Measurements from ENCODE around the gene CILP2. TPM values are rescaled to one million over a fixed set of nuclear protein-coding genes. Genes with fewer than 3 reads are reported as not detected.

CILP2 gene
- total and polyA plus RNA-seq, 2 experiments from 2014 or later, result 4.0 to 21.6 TPM

DNA sequence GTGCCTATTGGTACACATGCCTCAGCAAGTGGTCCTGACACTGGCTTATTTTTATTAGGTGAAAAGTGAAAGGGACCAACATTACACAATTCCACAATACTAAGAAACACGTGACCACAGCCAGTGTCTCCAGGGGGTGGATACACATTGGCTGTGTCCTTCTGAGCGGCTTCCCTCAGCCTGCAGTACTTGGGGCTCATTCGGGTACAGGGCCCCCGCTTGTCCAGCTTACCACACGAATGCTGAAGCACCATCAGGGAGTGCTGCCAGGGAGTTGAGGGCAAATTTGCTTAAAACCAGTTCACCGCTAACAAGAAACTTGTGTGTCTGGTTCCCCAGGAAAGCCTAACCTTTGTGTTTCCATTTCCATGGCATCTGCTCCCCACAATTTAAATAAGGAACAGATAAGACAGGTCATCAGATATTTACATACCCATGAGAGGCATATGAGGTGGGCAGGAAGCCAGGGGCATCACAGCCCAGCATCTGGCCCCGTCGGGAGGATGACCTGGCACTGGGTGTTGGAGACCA lies 57.2 kb downstream of the CILP2 start (continued):
- TF ChIP-seq, protein P1, sequence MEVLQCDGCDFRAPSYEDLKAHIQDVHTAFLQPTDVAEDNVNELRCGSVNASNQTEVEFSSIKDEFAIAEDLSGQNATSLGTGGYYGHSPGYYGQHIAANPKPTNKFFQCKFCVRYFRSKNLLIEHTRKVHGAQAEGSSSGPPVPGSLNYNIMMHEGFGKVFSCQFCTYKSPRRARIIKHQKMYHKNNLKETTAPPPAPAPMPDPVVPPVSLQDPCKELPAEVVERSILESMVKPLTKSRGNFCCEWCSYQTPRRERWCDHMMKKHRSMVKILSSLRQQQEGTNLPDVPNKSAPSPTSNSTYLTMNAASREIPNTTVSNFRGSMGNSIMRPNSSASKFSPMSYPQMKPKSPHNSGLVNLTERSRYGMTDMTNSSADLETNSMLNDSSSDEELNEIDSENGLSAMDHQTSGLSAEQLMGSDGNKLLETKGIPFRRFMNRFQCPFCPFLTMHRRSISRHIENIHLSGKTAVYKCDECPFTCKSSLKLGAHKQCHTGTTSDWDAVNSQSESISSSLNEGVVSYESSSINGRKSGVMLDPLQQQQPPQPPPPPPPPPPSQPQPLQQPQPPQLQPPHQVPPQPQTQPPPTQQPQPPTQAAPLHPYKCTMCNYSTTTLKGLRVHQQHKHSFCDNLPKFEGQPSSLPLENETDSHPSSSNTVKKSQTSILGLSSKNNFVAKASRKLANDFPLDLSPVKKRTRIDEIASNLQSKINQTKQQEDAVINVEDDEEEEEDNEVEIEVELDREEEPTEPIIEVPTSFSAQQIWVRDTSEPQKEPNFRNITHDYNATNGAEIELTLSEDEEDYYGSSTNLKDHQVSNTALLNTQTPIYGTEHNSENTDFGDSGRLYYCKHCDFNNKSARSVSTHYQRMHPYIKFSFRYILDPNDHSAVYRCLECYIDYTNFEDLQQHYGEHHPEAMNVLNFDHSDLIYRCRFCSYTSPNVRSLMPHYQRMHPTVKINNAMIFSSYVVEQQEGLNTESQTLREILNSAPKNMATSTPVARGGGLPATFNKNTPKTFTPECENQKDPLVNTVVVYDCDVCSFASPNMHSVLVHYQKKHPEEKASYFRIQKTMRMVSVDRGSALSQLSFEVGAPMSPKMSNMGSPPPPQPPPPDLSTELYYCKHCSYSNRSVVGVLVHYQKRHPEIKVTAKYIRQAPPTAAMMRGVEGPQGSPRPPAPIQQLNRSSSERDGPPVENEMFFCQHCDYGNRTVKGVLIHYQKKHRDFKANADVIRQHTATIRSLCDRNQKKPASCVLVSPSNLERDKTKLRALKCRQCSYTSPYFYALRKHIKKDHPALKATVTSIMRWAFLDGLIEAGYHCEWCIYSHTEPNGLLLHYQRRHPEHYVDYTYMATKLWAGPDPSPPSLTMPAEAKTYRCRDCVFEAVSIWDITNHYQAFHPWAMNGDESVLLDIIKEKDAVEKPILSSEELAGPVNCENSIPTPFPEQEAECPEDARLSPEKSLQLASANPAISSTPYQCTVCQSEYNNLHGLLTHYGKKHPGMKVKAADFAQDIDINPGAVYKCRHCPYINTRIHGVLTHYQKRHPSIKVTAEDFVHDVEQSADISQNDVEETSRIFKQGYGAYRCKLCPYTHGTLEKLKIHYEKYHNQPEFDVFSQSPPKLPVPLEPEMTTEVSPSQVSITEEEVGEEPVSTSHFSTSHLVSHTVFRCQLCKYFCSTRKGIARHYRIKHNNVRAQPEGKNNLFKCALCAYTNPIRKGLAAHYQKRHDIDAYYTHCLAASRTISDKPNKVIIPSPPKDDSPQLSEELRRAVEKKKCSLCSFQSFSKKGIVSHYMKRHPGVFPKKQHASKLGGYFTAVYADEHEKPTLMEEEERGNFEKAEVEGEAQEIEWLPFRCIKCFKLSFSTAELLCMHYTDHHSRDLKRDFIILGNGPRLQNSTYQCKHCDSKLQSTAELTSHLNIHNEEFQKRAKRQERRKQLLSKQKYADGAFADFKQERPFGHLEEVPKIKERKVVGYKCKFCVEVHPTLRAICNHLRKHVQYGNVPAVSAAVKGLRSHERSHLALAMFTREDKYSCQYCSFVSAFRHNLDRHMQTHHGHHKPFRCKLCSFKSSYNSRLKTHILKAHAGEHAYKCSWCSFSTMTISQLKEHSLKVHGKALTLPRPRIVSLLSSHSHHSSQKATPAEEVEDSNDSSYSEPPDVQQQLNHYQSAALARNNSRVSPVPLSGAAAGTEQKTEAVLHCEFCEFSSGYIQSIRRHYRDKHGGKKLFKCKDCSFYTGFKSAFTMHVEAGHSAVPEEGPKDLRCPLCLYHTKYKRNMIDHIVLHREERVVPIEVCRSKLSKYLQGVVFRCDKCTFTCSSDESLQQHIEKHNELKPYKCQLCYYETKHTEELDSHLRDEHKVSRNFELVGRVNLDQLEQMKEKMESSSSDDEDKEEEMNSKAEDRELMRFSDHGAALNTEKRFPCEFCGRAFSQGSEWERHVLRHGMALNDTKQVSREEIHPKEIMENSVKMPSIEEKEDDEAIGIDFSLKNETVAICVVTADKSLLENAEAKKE (CRISPR knock-in tag; IDR thresholded peaks at IDR 0.05), result no peak
- TF ChIP-seq CREB1 (CRISPR knock-in tag; IDR thresholded peaks at IDR 0.05; ENCODE audit: low read depth), result no peak
- TF ChIP-seq, protein P2, sequence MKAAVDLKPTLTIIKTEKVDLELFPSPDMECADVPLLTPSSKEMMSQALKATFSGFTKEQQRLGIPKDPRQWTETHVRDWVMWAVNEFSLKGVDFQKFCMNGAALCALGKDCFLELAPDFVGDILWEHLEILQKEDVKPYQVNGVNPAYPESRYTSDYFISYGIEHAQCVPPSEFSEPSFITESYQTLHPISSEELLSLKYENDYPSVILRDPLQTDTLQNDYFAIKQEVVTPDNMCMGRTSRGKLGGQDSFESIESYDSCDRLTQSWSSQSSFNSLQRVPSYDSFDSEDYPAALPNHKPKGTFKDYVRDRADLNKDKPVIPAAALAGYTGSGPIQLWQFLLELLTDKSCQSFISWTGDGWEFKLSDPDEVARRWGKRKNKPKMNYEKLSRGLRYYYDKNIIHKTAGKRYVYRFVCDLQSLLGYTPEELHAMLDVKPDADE (IDR thresholded peaks at IDR 0.05), result no peak

Other genes with a start within 250 kb of the CILP2 start
- gene SUGP1, start 217.8 kb upstream of the CILP2 start, total RNA-seq (2014; rRNA removed; shearing (Covaris generic)), result 31.0 and 38.6 TPM in 2 replicates
- gene SUGP1, start 217.8 kb upstream of the CILP2 start, polyA plus RNA-seq (2016; fragmentation: Nextera tagmentation; extraction: Ambion mirVana), result 61.6 and 63.2 TPM in 2 replicates
- gene MAU2, start 217.4 kb upstream of the CILP2 start, total RNA-seq (2014; rRNA removed; shearing (Covaris generic)), result 36.0 and 62.2 TPM in 2 replicates
- 18.9 and 20.5 TPM in 2 replicates for gene MAU2, start 217.4 kb upstream of the CILP2 start, polyA plus RNA-seq (2016; fragmentation: Nextera tagmentation; extraction: Ambion mirVana)
- gene GATAD2A, start 132.6 kb upstream of the CILP2 start, total RNA-seq (2014; rRNA removed; shearing (Covaris generic)), result 123 and 151 TPM in 2 replicates
- gene GATAD2A, start 132.6 kb upstream of the CILP2 start, polyA plus RNA-seq (2016; fragmentation: Nextera tagmentation; extraction: Ambion mirVana), result 40.0 and 49.2 TPM in 2 replicates
- 4.5 and 4.9 TPM in 2 replicates for gene TSSK6, start 22.7 kb upstream of the CILP2 start, total RNA-seq (2014; rRNA removed; shearing (Covaris generic))
- gene TSSK6, start 22.7 kb upstream of the CILP2 start, polyA plus RNA-seq (2016; fragmentation: Nextera tagmentation; extraction: Ambion mirVana), result 0.28 and 0.63 TPM in 2 replicates
- 37.6 and 143 TPM in 2 replicates for gene NDUFA13, start 22.0 kb upstream of the CILP2 start, total RNA-seq (2014; rRNA removed; shearing (Covaris generic))
- 598 and 619 TPM in 2 replicates for gene NDUFA13, start 22.0 kb upstream of the CILP2 start, polyA plus RNA-seq (2016; fragmentation: Nextera tagmentation; extraction: Ambion mirVana)
- gene YJEFN3, start 9.4 kb upstream of the CILP2 start, total RNA-seq (2014; rRNA removed; shearing (Covaris generic)), result 0.85 and 3.5 TPM in 2 replicates
- gene YJEFN3, start 9.4 kb upstream of the CILP2 start, polyA plus RNA-seq (2016; fragmentation: Nextera tagmentation; extraction: Ambion mirVana), result 3.7 and 6.5 TPM in 2 replicates
- gene PBX4, start 80.4 kb downstream of the CILP2 start, total RNA-seq (2014; rRNA removed; shearing (Covaris generic)), result 1.5 and 2.6 TPM in 2 replicates
- gene PBX4, start 80.4 kb downstream of the CILP2 start, polyA plus RNA-seq (2016; fragmentation: Nextera tagmentation; extraction: Ambion mirVana), result 4.1 and 5.3 TPM in 2 replicates
- 49.5 and 63.1 TPM in 2 replicates for gene LPAR2, start 90.0 kb downstream of the CILP2 start, total RNA-seq (2014; rRNA removed; shearing (Covaris generic))
- gene LPAR2, start 90.0 kb downstream of the CILP2 start, polyA plus RNA-seq (2016; fragmentation: Nextera tagmentation; extraction: Ambion mirVana), result 35.8 and 39.4 TPM in 2 replicates
- gene GMIP, start 105.4 kb downstream of the CILP2 start, total RNA-seq (2014; rRNA removed; shearing (Covaris generic)), result 19.8 and 22.1 TPM in 2 replicates
- gene GMIP, start 105.4 kb downstream of the CILP2 start, polyA plus RNA-seq (2016; fragmentation: Nextera tagmentation; extraction: Ambion mirVana), result 5.1 and 6.2 TPM in 2 replicates
- 109 and 307 TPM in 2 replicates for gene ATP13A1, start 125.4 kb downstream of the CILP2 start, total RNA-seq (2014; rRNA removed; shearing (Covaris generic))
- gene ATP13A1, start 125.4 kb downstream of the CILP2 start, polyA plus RNA-seq (2016; fragmentation: Nextera tagmentation; extraction: Ambion mirVana), result 38.1 and 41.5 TPM in 2 replicates
- 46.4 and 51.0 TPM in 2 replicates for gene ZNF101, start 130.6 kb downstream of the CILP2 start, total RNA-seq (2014; rRNA removed; shearing (Covaris generic))
- 47.9 and 52.9 TPM in 2 replicates for gene ZNF101, start 130.6 kb downstream of the CILP2 start, polyA plus RNA-seq (2016; fragmentation: Nextera tagmentation; extraction: Ambion mirVana)
- gene ZNF14, start 194.8 kb downstream of the CILP2 start, total RNA-seq (2014; rRNA removed; shearing (Covaris generic)), result 9.4 and 10.2 TPM in 2 replicates
- 3.0 and 4.6 TPM in 2 replicates for gene ZNF14, start 194.8 kb downstream of the CILP2 start, polyA plus RNA-seq (2016; fragmentation: Nextera tagmentation; extraction: Ambion mirVana)

All from GM23338 (cell line).